Fibroblast of lung (primary cell): ENCODE measurements around the gene TMEM14A. TPM values are rescaled to one million over a fixed set of nuclear protein-coding genes. Genes with fewer than 3 reads are reported as not detected.

Source experiments
- DNase-seq, 2 donors: peaks; one replicate each; pipeline versions ENCODE4 v3.0.0 to v3.0.0-alpha.2; 2010; ENCODE audit warnings: low read depth in 2 of 2
- H2AFZ ChIP-seq: 2 replicates; pipeline ENCODE4 v1.5.1; 2012; ENCODE audit warnings: low read length, control low read depth, inconsistent platforms
- H3K27ac ChIP-seq: 2 replicates; pipeline ENCODE4 v1.5.1; 2011; ENCODE audit warnings: low read length, control low read depth; ENCODE audit not compliant: insufficient read depth
- H3K27me3 ChIP-seq: 2 replicates; pipeline ENCODE4 v1.5.1; 2011; ENCODE audit warnings: mild to moderate bottlenecking, low read length; ENCODE audit not compliant: control insufficient read depth, insufficient read depth
- H3K36me3 ChIP-seq: 2 replicates; pipeline ENCODE4 v1.5.1; 2011; ENCODE audit warnings: low read length; ENCODE audit not compliant: control insufficient read depth, insufficient read depth
- H3K4me1 ChIP-seq: 2 replicates; pipeline ENCODE4 v1.5.1; 2011; ENCODE audit warnings: low read length; ENCODE audit not compliant: control insufficient read depth, insufficient read depth; ENCODE audit errors: extremely low read depth
- H3K4me2 ChIP-seq: 2 replicates; pipeline ENCODE4 v1.5.1; 2011; ENCODE audit warnings: low read length, control low read depth; ENCODE audit not compliant: insufficient read depth; ENCODE audit errors: extremely low read depth
- H3K4me3 ChIP-seq, 4 experiments: fragments of 200-600 bp in 1 of 4; sonication (generic) in 1 of 4; replicated peaks in 1 of 4; 2 replicates each; pipeline ENCODE4 v1.5.1; 2011 to 2016; ENCODE audit warnings: low read length in 4 of 4, low read depth in 3 of 4, mild to moderate bottlenecking in 3 of 4, control low read depth in 2 of 4, inconsistent platforms in 1 of 4, mixed read lengths in 1 of 4; ENCODE audit not compliant: insufficient read depth in 1 of 4; ENCODE audit errors: control extremely low read depth in 1 of 4
- H3K79me2 ChIP-seq: 2 replicates; pipeline ENCODE4 v1.5.1; 2012; ENCODE audit warnings: mild to moderate bottlenecking, low read length, inconsistent platforms; ENCODE audit not compliant: control insufficient read depth, insufficient read depth
- H3K9ac ChIP-seq: 2 replicates; pipeline ENCODE4 v1.5.1; 2011; ENCODE audit warnings: mild to moderate bottlenecking, low read length, control low read depth; ENCODE audit not compliant: insufficient read depth
- H3K9me3 ChIP-seq: 2 replicates; pipeline ENCODE4 v1.5.1; 2012; ENCODE audit warnings: low read depth, low read length; ENCODE audit not compliant: control insufficient read depth, insufficient read depth
- H4K20me1 ChIP-seq: 2 replicates; pipeline ENCODE4 v1.5.1; 2011; ENCODE audit warnings: low read length; ENCODE audit not compliant: control insufficient read depth, insufficient read depth; ENCODE audit errors: extremely low read depth
- CTCF ChIP-seq, 2 donors: IDR thresholded peaks in 1 of 2; conservative IDR thresholded peaks in 1 of 2; 1 replicate in 1 of 2; 2 replicates in 1 of 2; pipeline ENCODE4 v1.5.1; 2011 to 2012; ENCODE audit warnings: low read length in 2 of 2, control low read depth in 1 of 2, inconsistent platforms in 1 of 2, low read depth in 1 of 2, mild to moderate bottlenecking in 1 of 2
- EZH2 ChIP-seq: IDR thresholded peaks from 2 replicates; pipeline ENCODE4 v1.5.1; 2012; ENCODE audit warnings: low read length, control low read depth, mild to moderate bottlenecking; ENCODE audit errors: missing control alignments
- polyA plus RNA-seq, 2 donors: library from polyadenylated mRNA; depleted of rRNA in 1 of 2; stranded (reverse) in 1 of 2; unstranded in 1 of 2; fragments of >200 nt; gene quantifications; 2 replicates each; pipeline ENCODE4 v1.2.1, GENCODE V29; 2011 to 2012; ENCODE audit warnings: missing spikeins in 1 of 2
- total RNA-seq: library from RNA; depleted of rRNA; stranded (reverse); fragments of >200 nt; gene quantifications from 2 replicates; pipeline ENCODE4 v1.2.1, GENCODE V29; 2014

Gene TMEM14A
- total and polyA plus RNA-seq, 2 donors (not counting 1 experiment from before 2014, with no cell fraction given) = 38.3 to 49.0 TPM

DNA sequence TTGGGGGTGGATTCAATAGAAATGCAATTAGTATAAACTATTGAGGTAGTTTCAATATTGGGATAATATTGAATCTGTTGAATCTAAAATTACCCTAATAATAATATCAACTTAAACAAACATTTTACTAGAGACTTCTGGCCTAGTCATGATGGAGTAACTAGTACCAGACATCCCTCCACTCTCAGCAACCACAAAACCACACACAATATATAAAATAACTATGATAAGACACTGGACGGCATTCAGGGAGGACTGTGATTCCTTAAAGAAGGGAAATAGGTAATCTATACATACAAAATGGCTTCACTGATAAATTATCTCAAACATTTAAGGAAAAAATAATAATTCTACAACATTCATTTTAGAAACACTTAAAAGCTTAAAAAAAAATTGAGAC, 38.9 kb upstream of the TMEM14A start:
- Histone ChIP-seq H3K4me2 (no peak overlapping the region), H3K27ac (no peak overlapping the region), H4K20me1 (no peaks in the 10 kb centered on the region), H3K4me3 (no peak overlapping the region), H3K4me1 (no peaks in the 10 kb centered on the region), H3K27me3 (no peaks in the 10 kb centered on the region), H3K9me3 (no peaks in the 10 kb centered on the region), H3K36me3 (no peaks in the 10 kb centered on the region), H2AFZ (no peak overlapping the region), H3K9ac (no peak overlapping the region), H3K79me2 (no peaks in the 10 kb centered on the region)
- no peak for DNase-seq
- no peak for TF ChIP-seq EZH2
- no peak for TF ChIP-seq CTCF (conservative IDR thresholded peaks at IDR 0.05 in 1 of 2, IDR thresholded peaks at IDR 0.05 in 1 of 2; ENCODE audit: low read depth in 1 of 2, low read length in 2 of 2)

DNA sequence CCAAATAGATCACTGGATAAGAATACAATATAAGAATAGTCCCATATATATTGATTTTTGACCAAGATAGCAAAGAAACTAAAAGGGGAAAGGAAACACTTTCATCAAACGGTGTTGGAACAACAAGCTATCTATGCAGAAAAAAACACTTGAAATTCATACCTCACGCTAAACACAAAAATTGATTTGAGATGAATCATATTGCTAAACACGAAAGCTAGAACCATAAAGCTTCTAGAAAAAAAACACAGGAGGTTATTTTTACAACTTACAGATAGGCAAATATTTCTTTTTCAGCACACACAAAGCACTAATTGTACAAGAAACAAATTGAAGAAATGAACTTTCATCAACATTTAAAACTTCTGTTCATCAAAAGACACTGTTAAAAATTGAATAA, 36.7 kb upstream of the TMEM14A start:
- no peaks in the 10 kb centered on the region for H3K27me3 ChIP-seq
- no peak overlapping the region for H3K9ac ChIP-seq
- peak in 1 of 2 donors; percentile 43 for DNase-seq
- no peaks in the 10 kb centered on the region for H3K36me3 ChIP-seq
- no peak overlapping the region for H3K4me2 ChIP-seq
- H4K20me1 ChIP-seq = no peaks in the 10 kb centered on the region
- no peaks in the 10 kb centered on the region for H3K9me3 ChIP-seq
- H3K27ac ChIP-seq = no peak overlapping the region
- H3K4me1 ChIP-seq = no peaks in the 10 kb centered on the region
- H3K79me2 ChIP-seq = no peaks in the 10 kb centered on the region
- no peak overlapping the region for H3K4me3 ChIP-seq
- no peak for TF ChIP-seq EZH2
- TF ChIP-seq CTCF (conservative IDR thresholded peaks at IDR 0.05 in 1 of 2, IDR thresholded peaks at IDR 0.05 in 1 of 2; ENCODE audit: low read depth in 1 of 2, low read length in 2 of 2) = no peak
- H2AFZ ChIP-seq = no peak overlapping the region

- peak in 1 of 2 donors; percentile 39 for DNase-seq
- no peaks in the 10 kb centered on the region for H3K27me3 ChIP-seq
- no peak overlapping the region for H3K4me2 ChIP-seq
- no peaks in the 10 kb centered on the region for H3K4me1 ChIP-seq
- no peak for TF ChIP-seq CTCF (conservative IDR thresholded peaks at IDR 0.05 in 1 of 2, IDR thresholded peaks at IDR 0.05 in 1 of 2; ENCODE audit: low read depth in 1 of 2, low read length in 2 of 2)
- no peak for TF ChIP-seq EZH2
- H2AFZ ChIP-seq = no peak overlapping the region
- H3K27ac ChIP-seq = no peak overlapping the region
- no peak overlapping the region for H3K9ac ChIP-seq
- H3K79me2 ChIP-seq = no peaks in the 10 kb centered on the region
- H3K36me3 ChIP-seq = no peaks in the 10 kb centered on the region
- H4K20me1 ChIP-seq = no peaks in the 10 kb centered on the region
- no peaks in the 10 kb centered on the region for H3K9me3 ChIP-seq
- no peak overlapping the region for H3K4me3 ChIP-seq
These were observed 35.8 kb upstream of the TMEM14A start for GRCh38 chr6:52635049-52635577.
